Liver (tissue), 9 donors: ENCODE data around the gene TSC1. TPM values are rescaled to one million over a fixed set of nuclear protein-coding genes. Genes with fewer than 3 reads are reported as not detected.

Experiments
- DNase-seq: peaks from one replicate; pipeline ENCODE4 v3.0.0-alpha.2; 2017; ENCODE audit warnings: low spot score
- H3K27ac ChIP-seq, 2 donors: one replicate each; pipeline ENCODE4 v1.7.0; 2013; ENCODE audit warnings: inconsistent platforms in 2 of 2, low read length in 2 of 2, control low read depth in 1 of 2, low read depth in 1 of 2, mild to moderate bottlenecking in 1 of 2
- H3K27me3 ChIP-seq, 4 donors: one replicate each; pipeline versions ENCODE4 v1.6.1 to v1.7.0; 2013; ENCODE audit warnings: low read length in 3 of 4, inconsistent platforms in 1 of 4, mild to moderate bottlenecking in 1 of 4, moderate library complexity in 1 of 4; ENCODE audit not compliant: control insufficient read depth in 4 of 4, insufficient read depth in 4 of 4
- H3K36me3 ChIP-seq, 4 donors: one replicate each; pipeline versions ENCODE4 v1.6.1 to v1.7.0; 2013; ENCODE audit warnings: low read length in 3 of 4, mild to moderate bottlenecking in 3 of 4, low read depth in 1 of 4, moderate library complexity in 1 of 4; ENCODE audit not compliant: control insufficient read depth in 4 of 4, insufficient read depth in 3 of 4
- H3K4me1 ChIP-seq, 4 donors: one replicate each; pipeline versions ENCODE4 v1.6.1 to v1.7.0; 2013; ENCODE audit warnings: low read length in 3 of 4, mild to moderate bottlenecking in 3 of 4, moderate library complexity in 1 of 4; ENCODE audit not compliant: control insufficient read depth in 4 of 4, insufficient read depth in 4 of 4
- H3K4me3 ChIP-seq, 3 donors: one replicate each; pipeline versions ENCODE4 v1.6.1 to v1.7.0; 2013; ENCODE audit warnings: low read length in 3 of 3, control low read depth in 1 of 3, low read depth in 1 of 3, mild to moderate bottlenecking in 1 of 3
- H3K9ac ChIP-seq, 2 donors: one replicate each; pipeline ENCODE4 v1.7.0; 2013; ENCODE audit warnings: low read length in 2 of 2, mild to moderate bottlenecking in 2 of 2, moderate library complexity in 2 of 2, control low read depth in 1 of 2, low read depth in 1 of 2
- H3K9me3 ChIP-seq, 4 donors: one replicate each; pipeline versions ENCODE4 v1.6.1 to v1.7.0; 2013; ENCODE audit warnings: low read length in 3 of 4; ENCODE audit not compliant: control insufficient read depth in 4 of 4
- EGR1 ChIP-seq, 2 donors: IDR thresholded peaks; 2 replicates each; pipeline ENCODE4 v1.6.1; 2016 to 2018; ENCODE audit warnings: antibody characterized with exemption in 2 of 2, low read depth in 2 of 2
- FOXA1 ChIP-seq: IDR thresholded peaks from 2 replicates; pipeline ENCODE4 v1.6.1; 2016; ENCODE audit warnings: antibody characterized with exemption
- GABPA ChIP-seq, 2 donors: IDR thresholded peaks in 1 of 2; conservative IDR thresholded peaks in 1 of 2; 2 replicates each; pipeline ENCODE4 v1.6.1; 2016; ENCODE audit warnings: antibody characterized with exemption in 2 of 2, mild to moderate bottlenecking in 1 of 2, moderate library complexity in 1 of 2
- HNF4G ChIP-seq: IDR thresholded peaks from 2 replicates; pipeline ENCODE4 v1.6.1; 2016; ENCODE audit warnings: antibody characterized with exemption
- SP1 ChIP-seq: IDR thresholded peaks from 2 replicates; pipeline ENCODE4 v1.6.1; 2018; ENCODE audit warnings: antibody characterized with exemption, mild to moderate bottlenecking
- YY1 ChIP-seq: IDR thresholded peaks from 2 replicates; pipeline ENCODE4 v1.6.1; 2016; ENCODE audit warnings: antibody characterized with exemption, mild to moderate bottlenecking
- WGBS: extraction: QIAGEN DNeasy Blood & Tissue Kit; methylation state at CpG from one replicate; pipeline ENCODE4 v1.1.7; 2013; 5-methylcytosine and 5-hydroxymethylcytosine counted together
- polyA plus RNA-seq, 2 donors: library from polyadenylated mRNA; stranded (reverse) in 1 of 2; unstranded in 1 of 2; fragments of 200-250 nt in 1 of 2; fragments of >200 nt in 1 of 2; fragmentation: Nextera tagmentation in 1 of 2; extraction: Ambion mirVana in 1 of 2; gene quantifications; one replicate each; pipeline versions ENCODE4 v1.2.1 to v1.2.3, GENCODE V29; 2013 to 2015
- total RNA-seq, 2 donors: library from RNA; depleted of rRNA; stranded (reverse); fragments of >200 nt; gene quantifications; one replicate each; pipeline ENCODE4 v1.2.3, GENCODE V29; 2014
- TF ChIP-seq, protein P1 (sequence below): IDR thresholded peaks from 2 replicates; pipeline ENCODE4 v1.6.1; 2016; ENCODE audit warnings: antibody characterized with exemption, mild to moderate bottlenecking
- TF ChIP-seq, protein P2 (sequence below): fragments of 150-350 bp; IDR thresholded peaks from 2 replicates; pipeline ENCODE4 v1.5.1; 2017; ENCODE audit warnings: improper control_type of control experiment, low read depth, low read length; ENCODE audit not compliant: missing input control
- TF ChIP-seq, protein P3 (sequence below): IDR thresholded peaks from 2 replicates; pipeline ENCODE4 v1.6.1; 2016; ENCODE audit warnings: antibody characterized with exemption
- donor health status: healthy.
- donor health status: healthy.
- donor health status: healthy.
- donor health status: healthy.
- donor health status: healthy.

Gene TSC1
- total and polyA plus RNA-seq, 4 donors: 4.6 to 33.5 (median 15.6) TPM

DNA sequence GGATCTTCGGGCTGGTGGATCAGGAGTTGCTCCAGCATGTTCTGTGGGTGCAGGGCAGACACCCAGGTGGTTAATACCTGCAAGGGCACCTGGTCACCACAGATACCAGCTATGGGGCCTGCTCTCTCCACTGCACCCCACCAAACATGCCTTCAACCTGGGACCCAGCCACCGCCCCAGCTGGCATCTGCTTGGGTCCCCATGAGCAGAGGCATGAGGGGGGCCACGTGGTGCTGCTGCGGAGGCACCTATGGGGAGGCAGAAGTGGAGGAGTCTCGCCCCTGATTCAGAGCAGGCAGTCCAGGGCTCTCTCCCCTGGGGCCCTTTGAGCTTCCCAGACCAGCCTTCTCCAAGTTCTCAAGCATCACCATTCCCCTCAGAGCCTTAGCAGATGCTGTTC, 69.3 kb downstream of the TSC1 start (continued):
- no peak for TF ChIP-seq FOXA1

DNA sequence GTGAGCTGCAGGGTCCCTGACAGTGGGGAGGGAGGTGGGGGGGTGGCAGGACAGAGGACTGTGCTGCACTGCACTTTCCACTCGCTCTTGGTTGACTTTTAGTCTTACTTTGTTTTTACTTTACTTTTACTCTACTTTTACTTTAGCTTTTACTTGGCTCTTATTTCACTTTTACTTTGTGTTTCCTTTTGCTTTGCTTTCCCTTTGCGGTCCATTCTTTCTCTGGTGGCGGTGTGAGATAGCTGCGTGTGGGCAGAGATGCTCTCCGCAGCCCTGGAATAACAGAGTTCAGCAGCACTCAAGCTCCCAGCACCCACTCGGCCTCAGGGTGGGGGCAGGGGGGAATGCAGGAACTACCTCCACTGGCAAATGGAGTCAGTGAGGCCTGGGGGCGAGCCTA, 71.0 kb downstream of the TSC1 start:
- Histone ChIP-seq H3K9ac (no peak overlapping the region), H3K27me3 (no peaks in the 10 kb centered on the region), H3K9me3 (no peaks in the 10 kb centered on the region), H3K36me3 (no peaks in the 10 kb centered on the region), H3K4me1 (peaks cover 0 to 7% (median 1%) of the 10 kb centered on the region in 4 donors), H3K4me3 (no peak overlapping the region), H3K27ac (no peak overlapping the region)
- TF ChIP-seq GABPA (IDR thresholded peaks at IDR 0.05 in 1 of 2, conservative IDR thresholded peaks at IDR 0.05 in 1 of 2): no peak
- no peak for TF ChIP-seq SP1
- no peak for DNase-seq
- 68% methylated on average over 7 of the region's 7 CpGs for WGBS

DNA sequence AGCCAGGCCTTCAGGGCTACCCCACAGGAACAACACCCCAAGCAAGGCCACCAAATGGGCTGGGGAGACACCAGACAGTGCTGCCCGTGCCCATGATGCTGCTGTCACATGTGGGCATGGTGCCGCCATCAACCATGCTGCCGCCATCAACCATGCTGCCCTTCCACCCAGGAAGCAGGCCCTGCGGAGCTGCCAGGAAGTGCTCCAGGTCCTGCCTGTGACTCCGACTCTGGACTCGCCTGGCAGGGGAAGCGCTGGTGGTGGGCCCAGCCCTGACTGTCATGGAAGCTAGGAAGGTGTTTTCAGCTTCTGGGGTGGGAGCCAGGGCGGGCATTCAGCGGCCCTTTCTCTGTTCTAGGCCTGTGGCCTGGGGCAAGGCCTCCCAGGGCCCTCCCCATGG, 75.2 kb downstream of the TSC1 start:
- no peak for DNase-seq
- 94% methylated on average over 9 of the region's 9 CpGs for WGBS
- Histone ChIP-seq H3K27me3 (no peaks in the 10 kb centered on the region), H3K9me3 (no peaks in the 10 kb centered on the region), H3K9ac (no peak overlapping the region), H3K4me3 (no peak overlapping the region), H3K27ac (no peak overlapping the region), H3K4me1 (no peaks in the 10 kb centered on the region), H3K36me3 (no peaks in the 10 kb centered on the region)
- TF ChIP-seq HNF4G (no peak), YY1 (no peak), SP1 (no peak), EGR1 (IDR thresholded peaks at IDR 0.05; ENCODE audit: low read depth in 2 of 2) (no peak), GABPA (IDR thresholded peaks at IDR 0.05 in 1 of 2, conservative IDR thresholded peaks at IDR 0.05 in 1 of 2) (no peak)
- TF ChIP-seq, protein P1, sequence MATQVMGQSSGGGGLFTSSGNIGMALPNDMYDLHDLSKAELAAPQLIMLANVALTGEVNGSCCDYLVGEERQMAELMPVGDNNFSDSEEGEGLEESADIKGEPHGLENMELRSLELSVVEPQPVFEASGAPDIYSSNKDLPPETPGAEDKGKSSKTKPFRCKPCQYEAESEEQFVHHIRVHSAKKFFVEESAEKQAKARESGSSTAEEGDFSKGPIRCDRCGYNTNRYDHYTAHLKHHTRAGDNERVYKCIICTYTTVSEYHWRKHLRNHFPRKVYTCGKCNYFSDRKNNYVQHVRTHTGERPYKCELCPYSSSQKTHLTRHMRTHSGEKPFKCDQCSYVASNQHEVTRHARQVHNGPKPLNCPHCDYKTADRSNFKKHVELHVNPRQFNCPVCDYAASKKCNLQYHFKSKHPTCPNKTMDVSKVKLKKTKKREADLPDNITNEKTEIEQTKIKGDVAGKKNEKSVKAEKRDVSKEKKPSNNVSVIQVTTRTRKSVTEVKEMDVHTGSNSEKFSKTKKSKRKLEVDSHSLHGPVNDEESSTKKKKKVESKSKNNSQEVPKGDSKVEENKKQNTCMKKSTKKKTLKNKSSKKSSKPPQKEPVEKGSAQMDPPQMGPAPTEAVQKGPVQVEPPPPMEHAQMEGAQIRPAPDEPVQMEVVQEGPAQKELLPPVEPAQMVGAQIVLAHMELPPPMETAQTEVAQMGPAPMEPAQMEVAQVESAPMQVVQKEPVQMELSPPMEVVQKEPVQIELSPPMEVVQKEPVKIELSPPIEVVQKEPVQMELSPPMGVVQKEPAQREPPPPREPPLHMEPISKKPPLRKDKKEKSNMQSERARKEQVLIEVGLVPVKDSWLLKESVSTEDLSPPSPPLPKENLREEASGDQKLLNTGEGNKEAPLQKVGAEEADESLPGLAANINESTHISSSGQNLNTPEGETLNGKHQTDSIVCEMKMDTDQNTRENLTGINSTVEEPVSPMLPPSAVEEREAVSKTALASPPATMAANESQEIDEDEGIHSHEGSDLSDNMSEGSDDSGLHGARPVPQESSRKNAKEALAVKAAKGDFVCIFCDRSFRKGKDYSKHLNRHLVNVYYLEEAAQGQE: no peak

DNA sequence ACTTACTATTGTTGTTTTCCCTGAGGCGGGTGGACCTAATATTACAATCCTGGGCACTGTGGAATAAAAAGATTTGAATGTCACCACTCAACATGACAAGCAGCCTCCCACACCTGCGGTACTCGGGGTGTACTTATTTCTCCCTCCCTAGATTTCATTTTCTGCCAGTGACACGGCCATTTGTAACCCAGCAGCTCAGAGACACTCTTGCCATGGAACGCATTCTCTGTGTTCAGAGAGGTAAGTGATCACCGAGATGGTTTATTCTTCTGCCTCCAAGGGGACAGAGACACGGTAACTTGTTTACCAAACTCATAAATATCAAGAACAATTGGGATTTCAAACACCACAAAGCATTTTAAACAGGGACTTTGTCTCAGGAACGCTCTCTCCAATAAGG, 77.5 kb downstream of the TSC1 start:
- WGBS: 91% methylated on average over 8 of the region's 8 CpGs
- no peaks in the 10 kb centered on the region for H3K36me3 ChIP-seq

More for the DNA sequence above, 77.5 kb downstream of the TSC1 start:
- H3K4me3 ChIP-seq: no peak overlapping the region
- no peaks in the 10 kb centered on the region for H3K4me1 ChIP-seq
- no peak overlapping the region for H3K9ac ChIP-seq
- TF ChIP-seq, protein P2, sequence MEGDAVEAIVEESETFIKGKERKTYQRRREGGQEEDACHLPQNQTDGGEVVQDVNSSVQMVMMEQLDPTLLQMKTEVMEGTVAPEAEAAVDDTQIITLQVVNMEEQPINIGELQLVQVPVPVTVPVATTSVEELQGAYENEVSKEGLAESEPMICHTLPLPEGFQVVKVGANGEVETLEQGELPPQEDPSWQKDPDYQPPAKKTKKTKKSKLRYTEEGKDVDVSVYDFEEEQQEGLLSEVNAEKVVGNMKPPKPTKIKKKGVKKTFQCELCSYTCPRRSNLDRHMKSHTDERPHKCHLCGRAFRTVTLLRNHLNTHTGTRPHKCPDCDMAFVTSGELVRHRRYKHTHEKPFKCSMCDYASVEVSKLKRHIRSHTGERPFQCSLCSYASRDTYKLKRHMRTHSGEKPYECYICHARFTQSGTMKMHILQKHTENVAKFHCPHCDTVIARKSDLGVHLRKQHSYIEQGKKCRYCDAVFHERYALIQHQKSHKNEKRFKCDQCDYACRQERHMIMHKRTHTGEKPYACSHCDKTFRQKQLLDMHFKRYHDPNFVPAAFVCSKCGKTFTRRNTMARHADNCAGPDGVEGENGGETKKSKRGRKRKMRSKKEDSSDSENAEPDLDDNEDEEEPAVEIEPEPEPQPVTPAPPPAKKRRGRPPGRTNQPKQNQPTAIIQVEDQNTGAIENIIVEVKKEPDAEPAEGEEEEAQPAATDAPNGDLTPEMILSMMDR: no peak
- TF ChIP-seq, protein P3, sequence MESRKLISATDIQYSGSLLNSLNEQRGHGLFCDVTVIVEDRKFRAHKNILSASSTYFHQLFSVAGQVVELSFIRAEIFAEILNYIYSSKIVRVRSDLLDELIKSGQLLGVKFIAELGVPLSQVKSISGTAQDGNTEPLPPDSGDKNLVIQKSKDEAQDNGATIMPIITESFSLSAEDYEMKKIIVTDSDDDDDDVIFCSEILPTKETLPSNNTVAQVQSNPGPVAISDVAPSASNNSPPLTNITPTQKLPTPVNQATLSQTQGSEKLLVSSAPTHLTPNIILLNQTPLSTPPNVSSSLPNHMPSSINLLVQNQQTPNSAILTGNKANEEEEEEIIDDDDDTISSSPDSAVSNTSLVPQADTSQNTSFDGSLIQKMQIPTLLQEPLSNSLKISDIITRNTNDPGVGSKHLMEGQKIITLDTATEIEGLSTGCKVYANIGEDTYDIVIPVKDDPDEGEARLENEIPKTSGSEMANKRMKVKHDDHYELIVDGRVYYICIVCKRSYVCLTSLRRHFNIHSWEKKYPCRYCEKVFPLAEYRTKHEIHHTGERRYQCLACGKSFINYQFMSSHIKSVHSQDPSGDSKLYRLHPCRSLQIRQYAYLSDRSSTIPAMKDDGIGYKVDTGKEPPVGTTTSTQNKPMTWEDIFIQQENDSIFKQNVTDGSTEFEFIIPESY: no peak
- no peak for DNase-seq
- H3K27me3 ChIP-seq: no peaks in the 10 kb centered on the region
- no peak overlapping the region for H3K27ac ChIP-seq
- H3K9me3 ChIP-seq: no peaks in the 10 kb centered on the region
